Measurements from ENCODE around the gene HCK. TPM values are rescaled to one million over a fixed set of nuclear protein-coding genes. Genes with fewer than 3 reads are reported as not detected.

The HCK gene
- total and polyA plus RNA-seq, 4 donors: 18.5 to 304 (median 61.2) TPM

DNA sequence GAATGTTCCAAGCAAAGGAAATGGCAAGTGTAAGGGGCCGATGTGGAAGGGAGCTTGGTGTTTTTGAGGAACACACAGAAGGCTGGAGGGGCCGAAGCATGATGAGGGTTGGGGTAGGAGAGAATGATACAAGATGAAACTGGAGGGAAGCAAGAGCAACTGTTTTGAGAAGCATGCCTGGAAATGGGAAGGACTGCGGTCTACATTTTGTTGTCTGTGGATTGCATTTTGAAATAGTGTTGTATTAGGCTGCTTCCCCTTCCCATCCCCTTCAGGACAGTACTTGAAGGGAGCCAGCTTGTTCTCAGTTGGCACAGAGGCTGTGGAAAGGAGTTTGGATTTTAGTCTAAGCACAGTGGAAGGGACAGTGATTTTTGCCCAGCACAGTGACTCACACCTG lies 59.7 kb downstream of the HCK start:
- Histone ChIP-seq H3K4me3 (no peak overlapping the region), H3K27ac (ENCODE audit: low read depth in 1 of 2, low read length in 1 of 2) (peak overlapping the region in 1 of 2 donors; percentile 3), H3K4me1 (ENCODE audit: control insufficient read depth in 5 of 5, insufficient read depth in 5 of 5, low read length in 5 of 5) (peaks cover 0 to 11% (median 7%) of the 10 kb centered on the region in 5 donors), H3K9me3 (ENCODE audit: control insufficient read depth in 4 of 4, insufficient read depth in 3 of 4, low read length in 3 of 4) (peaks cover 0 to 2% (median 0%) of the 10 kb centered on the region in 4 donors), H3K36me3 (ENCODE audit: control insufficient read depth in 4 of 4, insufficient read depth in 4 of 4, low read length in 4 of 4) (peaks cover 0 to 7% (median 2%) of the 10 kb centered on the region in 4 donors), H3K9ac (ENCODE audit: insufficient read depth in 1 of 2, low read length in 2 of 2) (no peak overlapping the region), H3K27me3 (ENCODE audit: control insufficient read depth in 3 of 3, insufficient read depth in 3 of 3, low read length in 2 of 3) (no peaks in the 10 kb centered on the region)
- ATAC-seq (ENCODE audit: insufficient read depth, low FRiP score): no peak
- no peak for DNase-seq
- TF ChIP-seq, protein P1, sequence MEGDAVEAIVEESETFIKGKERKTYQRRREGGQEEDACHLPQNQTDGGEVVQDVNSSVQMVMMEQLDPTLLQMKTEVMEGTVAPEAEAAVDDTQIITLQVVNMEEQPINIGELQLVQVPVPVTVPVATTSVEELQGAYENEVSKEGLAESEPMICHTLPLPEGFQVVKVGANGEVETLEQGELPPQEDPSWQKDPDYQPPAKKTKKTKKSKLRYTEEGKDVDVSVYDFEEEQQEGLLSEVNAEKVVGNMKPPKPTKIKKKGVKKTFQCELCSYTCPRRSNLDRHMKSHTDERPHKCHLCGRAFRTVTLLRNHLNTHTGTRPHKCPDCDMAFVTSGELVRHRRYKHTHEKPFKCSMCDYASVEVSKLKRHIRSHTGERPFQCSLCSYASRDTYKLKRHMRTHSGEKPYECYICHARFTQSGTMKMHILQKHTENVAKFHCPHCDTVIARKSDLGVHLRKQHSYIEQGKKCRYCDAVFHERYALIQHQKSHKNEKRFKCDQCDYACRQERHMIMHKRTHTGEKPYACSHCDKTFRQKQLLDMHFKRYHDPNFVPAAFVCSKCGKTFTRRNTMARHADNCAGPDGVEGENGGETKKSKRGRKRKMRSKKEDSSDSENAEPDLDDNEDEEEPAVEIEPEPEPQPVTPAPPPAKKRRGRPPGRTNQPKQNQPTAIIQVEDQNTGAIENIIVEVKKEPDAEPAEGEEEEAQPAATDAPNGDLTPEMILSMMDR (IDR thresholded peaks at IDR 0.05; ENCODE audit: control extremely low read depth, extremely low read depth): no peak
- WGBS, 2 donors: 40 to 70% methylated on average over 3 of the region's 3 CpGs

DNA sequence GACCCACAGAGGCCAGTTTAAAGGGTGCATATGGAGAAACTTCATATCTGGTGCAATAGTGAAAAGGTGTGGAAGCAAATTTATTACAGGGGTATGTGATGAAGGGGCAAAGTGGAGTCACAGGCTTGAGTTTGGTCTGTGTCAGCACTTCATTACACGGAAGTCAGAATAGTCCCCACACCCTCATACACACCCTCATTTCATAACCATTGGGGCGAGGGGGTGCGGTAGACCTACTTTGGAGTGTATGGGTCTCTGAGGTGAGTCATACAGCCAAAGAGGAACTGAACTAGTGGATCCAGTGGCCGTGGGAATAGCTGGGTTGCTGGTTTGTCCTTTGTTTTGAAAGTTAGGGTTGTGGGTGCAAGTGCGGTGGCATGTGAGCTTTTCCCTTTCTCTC lies 60.8 kb downstream of the HCK start:
- Histone ChIP-seq H3K36me3 (ENCODE audit: control insufficient read depth in 4 of 4, insufficient read depth in 4 of 4, low read length in 4 of 4) (peaks cover 0 to 7% (median 2%) of the 10 kb centered on the region in 4 donors), H3K4me3 (no peak overlapping the region), H3K4me1 (ENCODE audit: control insufficient read depth in 5 of 5, insufficient read depth in 5 of 5, low read length in 5 of 5) (peaks cover 0 to 15% (median 9%) of the 10 kb centered on the region in 5 donors), H3K9ac (ENCODE audit: insufficient read depth in 1 of 2, low read length in 2 of 2) (no peak overlapping the region), H3K27me3 (ENCODE audit: control insufficient read depth in 3 of 3, insufficient read depth in 3 of 3, low read length in 2 of 3) (no peaks in the 10 kb centered on the region), H3K27ac (ENCODE audit: low read depth in 1 of 2, low read length in 1 of 2) (no peak overlapping the region), H3K9me3 (ENCODE audit: control insufficient read depth in 4 of 4, insufficient read depth in 3 of 4, low read length in 3 of 4) (peaks cover 0 to 2% (median 0%) of the 10 kb centered on the region in 4 donors)
- TF ChIP-seq, protein P1 (IDR thresholded peaks at IDR 0.05; ENCODE audit: control extremely low read depth, extremely low read depth): no peak
- 13 to 46% methylated on average over 5 of the region's 5 CpGs for WGBS, 2 donors
- peak; percentile 45 for ATAC-seq (ENCODE audit: insufficient read depth, low FRiP score)
- DNase-seq: no peak

DNA sequence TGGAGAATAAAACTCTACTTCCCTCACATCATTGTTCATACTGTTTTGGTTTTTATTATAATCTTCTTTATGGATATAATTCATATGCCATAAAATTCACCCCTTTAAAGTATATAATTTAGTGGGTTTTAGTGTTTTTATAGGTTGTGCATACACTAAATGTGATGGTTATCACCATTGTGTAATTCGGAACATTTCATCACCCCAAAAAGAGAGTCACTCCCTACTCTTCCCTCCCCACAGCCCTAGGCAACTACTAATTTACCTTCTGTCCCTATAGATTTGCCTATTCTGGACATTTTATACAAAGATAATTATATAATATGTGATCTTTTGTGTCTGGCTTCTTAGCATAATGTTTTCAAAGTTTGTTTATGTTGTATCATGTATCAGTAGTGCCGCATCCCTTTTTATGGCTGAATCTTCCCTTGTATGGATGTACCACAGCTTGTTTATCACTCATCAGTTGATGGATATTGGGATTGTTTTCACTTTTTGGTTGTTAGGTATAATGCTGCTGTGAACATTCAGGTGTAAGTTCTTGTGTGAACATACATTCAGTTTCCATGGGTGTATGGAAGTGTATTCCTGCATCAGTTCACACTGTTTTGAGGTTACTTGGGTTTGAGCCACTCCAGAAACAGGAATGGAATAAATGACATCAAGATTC lies 61.7 kb downstream of the HCK start:
- Histone ChIP-seq H3K36me3 (ENCODE audit: control insufficient read depth in 4 of 4, insufficient read depth in 4 of 4, low read length in 4 of 4) (peaks cover 0 to 7% (median 2%) of the 10 kb centered on the region in 4 donors), H3K4me3 (no peak overlapping the region), H3K27me3 (ENCODE audit: control insufficient read depth in 3 of 3, insufficient read depth in 3 of 3, low read length in 2 of 3) (no peaks in the 10 kb centered on the region), H3K4me1 (ENCODE audit: control insufficient read depth in 5 of 5, insufficient read depth in 5 of 5, low read length in 5 of 5) (peaks cover 0 to 20% (median 9%) of the 10 kb centered on the region in 5 donors), H3K9me3 (ENCODE audit: control insufficient read depth in 4 of 4, insufficient read depth in 3 of 4, low read length in 3 of 4) (peaks cover 0 to 2% (median 0%) of the 10 kb centered on the region in 4 donors), H3K27ac (ENCODE audit: low read depth in 1 of 2, low read length in 1 of 2) (no peak overlapping the region), H3K9ac (ENCODE audit: insufficient read depth in 1 of 2, low read length in 2 of 2) (no peak overlapping the region)
- ATAC-seq (ENCODE audit: insufficient read depth, low FRiP score) (no peak), DNase-seq (no peak)
- 62 to 81% methylated on average over 2 of the region's 2 CpGs for WGBS, 2 donors
- TF ChIP-seq, protein P1 (IDR thresholded peaks at IDR 0.05; ENCODE audit: control extremely low read depth, extremely low read depth): no peak

Measured in lung (tissue), 12 donors.